Skeletal muscle tissue (tissue), 4 donors: ENCODE data around the gene HEBP1. TPM values are rescaled to one million over a fixed set of nuclear protein-coding genes. Genes with fewer than 3 reads are reported as not detected.

ENCODE experiments used
- H3K27ac ChIP-seq: one replicate; pipeline ENCODE4 v1.7.0; 2013; ENCODE audit warnings: mild to moderate bottlenecking, low read depth, low read length, inconsistent platforms
- H3K27me3 ChIP-seq, 3 donors: one replicate each; pipeline ENCODE4 v1.7.0; 2013; ENCODE audit warnings: low read length in 3 of 3; ENCODE audit not compliant: control insufficient read depth in 3 of 3, insufficient read depth in 3 of 3
- H3K36me3 ChIP-seq, 3 donors: one replicate each; pipeline ENCODE4 v1.7.0; 2013; ENCODE audit warnings: low read length in 3 of 3; ENCODE audit not compliant: control insufficient read depth in 3 of 3, insufficient read depth in 3 of 3
- H3K4me1 ChIP-seq, 3 donors: one replicate each; pipeline ENCODE4 v1.7.0; 2013; ENCODE audit warnings: low read length in 3 of 3, mild to moderate bottlenecking in 3 of 3; ENCODE audit not compliant: control insufficient read depth in 3 of 3, insufficient read depth in 3 of 3
- H3K4me3 ChIP-seq, 3 donors: one replicate each; pipeline ENCODE4 v1.7.0; 2013; ENCODE audit warnings: low read length in 3 of 3
- H3K9ac ChIP-seq, 3 donors: one replicate each; pipeline ENCODE4 v1.7.0; 2013; ENCODE audit warnings: low read length in 3 of 3, mild to moderate bottlenecking in 3 of 3, moderate library complexity in 2 of 3, low read depth in 1 of 3
- H3K9me3 ChIP-seq, 3 donors: one replicate each; pipeline ENCODE4 v1.7.0; 2013; ENCODE audit warnings: low read length in 3 of 3; ENCODE audit not compliant: control insufficient read depth in 3 of 3
- total RNA-seq: library from RNA; depleted of rRNA; stranded (reverse); fragments of >200 nt; gene quantifications from one replicate; pipeline ENCODE4 v1.2.3, GENCODE V29; 2014
- donor health status: Osteomylitis.

The HEBP1 gene
- total RNA-seq, 1 donor from 2014 or later = 16.2 TPM

DNA sequence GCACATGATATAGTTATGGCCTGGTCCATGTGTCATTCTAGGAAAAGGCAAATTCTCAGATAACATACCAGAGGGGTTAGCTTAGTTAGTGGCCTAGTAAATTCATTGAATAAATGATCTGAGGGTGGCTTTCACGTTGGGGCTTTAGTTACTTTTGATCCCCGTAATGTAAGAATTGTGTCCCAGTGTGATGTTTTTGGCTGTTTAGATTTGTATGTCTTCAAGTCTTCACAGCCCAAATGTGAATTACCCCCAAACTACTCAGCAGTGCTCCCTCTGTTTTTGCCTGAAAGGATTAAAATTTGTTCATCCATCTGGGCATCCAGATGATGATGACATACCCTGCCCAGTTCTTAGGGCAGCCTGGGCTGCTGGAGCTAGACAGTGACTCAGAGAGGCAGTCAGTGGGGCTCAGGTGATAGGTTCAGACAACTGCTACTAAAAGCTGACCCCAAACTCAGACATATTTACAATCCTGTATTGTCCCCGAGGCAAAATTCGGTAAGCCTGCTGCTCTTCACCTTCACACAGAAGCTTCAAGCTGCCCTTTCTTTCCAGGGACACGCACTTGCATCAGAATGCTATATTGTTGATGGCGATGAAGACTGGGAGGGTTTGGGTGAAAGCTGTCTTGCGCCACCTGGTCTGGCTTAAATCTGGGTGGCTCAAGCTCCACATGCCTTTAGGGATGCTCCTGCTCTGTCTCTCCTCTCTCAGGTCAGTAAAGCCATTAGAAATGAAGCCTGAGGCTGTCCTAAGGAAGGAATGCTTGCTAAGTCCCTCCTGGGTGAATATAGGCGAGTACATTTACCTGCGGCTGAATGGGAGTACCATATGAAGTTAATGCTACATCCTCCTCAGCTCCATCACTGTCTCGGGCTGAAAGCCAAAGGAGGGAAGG is 58.4 kb downstream of the HEBP1 start:
- Histone ChIP-seq H3K27ac (no peak overlapping the region), H3K4me3 (no peak overlapping the region), H3K9ac (no peak overlapping the region), H3K9me3 (no peaks in the 10 kb centered on the region), H3K36me3 (no peaks in the 10 kb centered on the region), H3K4me1 (no peaks in the 10 kb centered on the region), H3K27me3 (no peaks in the 10 kb centered on the region)

DNA sequence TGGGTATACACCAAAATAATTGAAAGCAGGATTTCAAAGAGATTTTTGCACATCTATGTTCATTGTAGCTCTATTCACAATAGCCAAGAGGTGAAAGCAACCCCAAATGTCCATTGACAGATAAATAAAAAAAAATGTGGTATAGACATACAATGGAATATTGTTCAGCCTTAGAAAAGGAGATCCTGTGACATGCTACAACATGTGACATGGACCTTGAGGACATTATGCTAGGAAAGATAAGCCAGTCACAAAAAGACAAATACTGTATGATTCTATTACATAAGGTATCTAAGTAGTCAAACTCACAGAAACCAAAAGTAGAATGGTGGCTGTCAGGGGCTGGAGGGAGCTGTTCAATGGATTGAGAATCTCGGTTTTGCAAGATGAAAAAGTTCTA is 60.2 kb downstream of the HEBP1 start:
- no peaks in the 10 kb centered on the region for H3K36me3 ChIP-seq

DNA sequence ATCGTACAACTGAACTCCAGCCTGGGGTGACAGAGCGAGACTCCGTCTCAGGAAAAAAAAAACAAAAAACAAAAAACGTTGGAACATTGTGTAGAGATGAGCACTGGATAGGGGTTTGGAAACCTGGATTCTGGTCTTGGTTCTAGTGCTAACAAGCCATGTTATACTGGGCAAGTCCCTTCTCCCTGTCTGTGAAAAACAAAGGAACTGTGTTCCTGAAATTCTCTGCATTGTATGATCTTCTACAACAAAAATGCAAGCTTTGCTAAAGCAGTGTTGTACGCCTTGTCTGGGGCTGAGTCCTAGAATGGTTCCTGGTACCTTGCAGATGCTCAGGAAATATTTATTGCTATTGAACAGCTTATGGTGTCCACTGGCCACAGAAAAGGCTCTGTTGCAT is 61.5 kb downstream of the HEBP1 start:
- Histone ChIP-seq H3K36me3 (no peaks in the 10 kb centered on the region), H3K4me3 (no peak overlapping the region), H3K4me1 (no peaks in the 10 kb centered on the region), H3K9me3 (no peaks in the 10 kb centered on the region), H3K27me3 (no peaks in the 10 kb centered on the region), H3K27ac (no peak overlapping the region), H3K9ac (no peak overlapping the region)

More for the DNA sequence above, 60.2 kb downstream of the HEBP1 start:
- H3K27me3 ChIP-seq = no peaks in the 10 kb centered on the region
- H3K4me3 ChIP-seq = no peak overlapping the region
- H3K4me1 ChIP-seq = no peaks in the 10 kb centered on the region
- H3K27ac ChIP-seq = no peak overlapping the region
- H3K9me3 ChIP-seq = no peaks in the 10 kb centered on the region
- no peak overlapping the region for H3K9ac ChIP-seq

DNA sequence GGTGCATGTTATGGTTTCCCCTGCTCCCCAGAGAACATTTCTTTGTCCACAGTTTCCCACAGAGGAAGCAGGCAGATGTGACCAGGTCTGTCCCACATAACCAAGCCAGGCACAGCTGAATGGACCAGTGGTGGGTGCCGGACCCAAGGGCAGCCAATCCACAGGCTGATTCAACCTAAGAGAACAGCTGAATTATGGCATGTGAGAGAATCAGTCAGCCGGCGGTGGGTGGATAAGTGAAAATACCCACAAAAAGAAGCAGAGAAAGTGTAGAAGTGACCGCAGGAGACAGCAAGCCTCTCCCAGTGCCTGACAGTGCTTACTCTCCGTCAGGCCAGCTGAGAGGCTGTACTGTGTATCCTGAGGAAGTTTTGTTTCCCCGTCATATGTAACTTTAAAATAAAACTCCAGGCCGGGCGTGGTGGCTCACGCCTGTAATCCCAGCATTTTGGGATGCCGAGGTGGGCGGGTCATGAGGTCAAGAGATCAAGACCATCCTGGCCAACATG is 63.0 kb downstream of the HEBP1 start:
- no peak overlapping the region for H3K4me3 ChIP-seq
- no peaks in the 10 kb centered on the region for H3K9me3 ChIP-seq
- H3K27me3 ChIP-seq = no peaks in the 10 kb centered on the region
- no peaks in the 10 kb centered on the region for H3K36me3 ChIP-seq
- H3K9ac ChIP-seq = no peak overlapping the region
- no peak overlapping the region for H3K27ac ChIP-seq
- no peaks in the 10 kb centered on the region for H3K4me1 ChIP-seq

DNA sequence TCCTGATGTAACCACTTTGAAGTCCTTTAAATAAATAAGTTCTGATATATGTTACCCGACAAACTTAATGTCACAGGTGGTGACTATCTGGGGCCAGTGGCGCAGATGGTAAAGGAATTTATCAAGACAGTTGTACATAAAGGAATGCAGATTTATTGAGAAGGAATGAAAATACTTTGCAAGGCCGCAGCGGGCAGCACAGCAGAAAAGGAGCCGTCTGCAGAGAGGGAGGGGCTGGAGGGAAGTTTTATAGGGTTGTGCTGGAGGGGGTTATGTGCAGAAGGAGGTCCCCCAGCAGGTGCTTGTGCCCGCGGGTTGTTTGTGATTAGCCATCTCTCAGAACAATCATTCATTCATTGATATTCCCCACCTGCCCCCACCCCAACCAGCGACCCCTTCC is 65.5 kb downstream of the HEBP1 start:
- no peak overlapping the region for H3K9ac ChIP-seq
- no peak overlapping the region for H3K4me3 ChIP-seq
- no peaks in the 10 kb centered on the region for H3K4me1 ChIP-seq
- H3K27ac ChIP-seq = no peak overlapping the region
- no peaks in the 10 kb centered on the region for H3K27me3 ChIP-seq
- H3K36me3 ChIP-seq = no peaks in the 10 kb centered on the region
- peaks cover 0 to 3% (median 0%) of the 10 kb centered on the region in 3 donors for H3K9me3 ChIP-seq

DNA sequence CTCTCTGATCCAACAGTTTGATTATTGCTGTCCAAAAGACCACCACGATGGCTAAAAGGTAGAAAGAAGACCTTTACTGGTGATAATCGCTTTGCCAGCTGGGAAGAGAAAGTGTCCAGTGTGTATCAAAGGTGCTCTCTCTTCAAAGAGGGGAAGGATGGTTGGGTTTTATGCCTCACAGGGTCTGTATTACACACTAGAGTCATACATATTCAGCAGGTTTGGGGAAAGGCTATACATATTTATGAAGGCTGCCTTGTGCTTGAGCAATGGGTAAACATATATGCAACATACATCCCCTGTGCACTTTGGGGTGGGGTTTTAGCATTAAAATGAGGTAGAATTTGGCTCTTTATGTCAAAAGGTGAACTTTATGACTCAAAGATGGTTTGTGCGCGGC is 66.3 kb downstream of the HEBP1 start:
- H3K36me3 ChIP-seq = no peaks in the 10 kb centered on the region
- H3K27ac ChIP-seq = no peak overlapping the region
- H3K4me3 ChIP-seq = no peak overlapping the region
- H3K9ac ChIP-seq = no peak overlapping the region
- no peaks in the 10 kb centered on the region for H3K4me1 ChIP-seq
- no peaks in the 10 kb centered on the region for H3K27me3 ChIP-seq
- H3K9me3 ChIP-seq = peaks cover 0 to 3% (median 0%) of the 10 kb centered on the region in 3 donors

DNA sequence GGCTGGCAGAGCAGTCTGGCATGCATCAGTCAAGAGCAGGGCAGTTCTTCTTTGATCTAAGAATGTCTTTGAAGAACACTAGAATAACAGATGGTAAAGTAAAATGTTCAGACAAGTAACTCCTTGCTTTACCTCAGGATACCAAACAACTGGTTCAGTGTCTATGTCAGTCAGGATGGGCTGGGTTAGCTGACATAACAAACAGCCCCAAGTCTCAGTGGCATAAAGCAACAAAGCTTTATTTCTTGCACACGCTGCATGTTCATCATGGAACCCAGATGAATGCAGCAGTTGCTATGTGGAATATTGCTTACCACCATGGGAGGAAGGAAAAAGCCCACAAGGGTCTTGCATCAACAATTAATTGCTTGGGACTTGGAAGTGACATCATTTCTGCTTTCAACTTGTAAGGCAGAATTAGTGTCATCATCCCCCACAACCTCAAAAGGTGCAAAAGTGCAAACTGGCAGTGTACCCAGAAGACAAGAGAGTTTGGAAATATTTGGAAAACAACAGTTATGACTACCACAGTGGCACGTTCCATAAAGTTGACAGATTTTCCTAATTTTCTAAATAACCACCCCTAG is 69.3 kb downstream of the HEBP1 start:
- H3K4me1 ChIP-seq = peaks cover 0 to 5% (median 0%) of the 10 kb centered on the region in 3 donors
- H3K27me3 ChIP-seq = peaks cover 0 to 8% (median 2%) of the 10 kb centered on the region in 3 donors
- H3K9ac ChIP-seq = no peak overlapping the region
- no peak overlapping the region for H3K4me3 ChIP-seq
- no peak overlapping the region for H3K27ac ChIP-seq
- H3K36me3 ChIP-seq = no peaks in the 10 kb centered on the region
- H3K9me3 ChIP-seq = peaks cover 0 to 3% (median 0%) of the 10 kb centered on the region in 3 donors

DNA sequence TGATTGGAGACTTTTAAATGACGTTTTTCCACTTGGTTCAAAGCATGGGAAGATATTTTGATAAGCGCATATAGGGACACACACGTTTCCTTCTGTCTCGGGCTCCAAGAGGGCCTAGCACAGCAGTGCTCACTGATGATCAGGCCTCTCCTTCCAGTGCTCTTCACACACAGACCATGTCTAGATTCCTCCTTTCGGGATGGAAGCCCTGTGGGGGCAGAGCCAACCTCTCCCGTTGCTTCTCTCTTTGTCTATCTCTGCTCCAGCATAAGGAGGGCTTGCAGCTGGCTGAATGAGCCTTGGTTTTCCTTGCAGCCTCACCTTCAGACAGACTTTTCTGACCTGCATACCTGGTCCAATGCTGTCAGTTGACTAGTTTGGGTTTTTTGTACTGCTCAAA is 70.4 kb downstream of the HEBP1 start:
- Histone ChIP-seq H3K4me3 (no peak overlapping the region), H3K4me1 (peaks cover 0 to 5% (median 0%) of the 10 kb centered on the region in 3 donors), H3K9me3 (peaks cover 0 to 3% (median 0%) of the 10 kb centered on the region in 3 donors), H3K36me3 (no peaks in the 10 kb centered on the region), H3K27me3 (peaks cover 0 to 8% (median 2%) of the 10 kb centered on the region in 3 donors), H3K27ac (no peak overlapping the region), H3K9ac (no peak overlapping the region)

DNA sequence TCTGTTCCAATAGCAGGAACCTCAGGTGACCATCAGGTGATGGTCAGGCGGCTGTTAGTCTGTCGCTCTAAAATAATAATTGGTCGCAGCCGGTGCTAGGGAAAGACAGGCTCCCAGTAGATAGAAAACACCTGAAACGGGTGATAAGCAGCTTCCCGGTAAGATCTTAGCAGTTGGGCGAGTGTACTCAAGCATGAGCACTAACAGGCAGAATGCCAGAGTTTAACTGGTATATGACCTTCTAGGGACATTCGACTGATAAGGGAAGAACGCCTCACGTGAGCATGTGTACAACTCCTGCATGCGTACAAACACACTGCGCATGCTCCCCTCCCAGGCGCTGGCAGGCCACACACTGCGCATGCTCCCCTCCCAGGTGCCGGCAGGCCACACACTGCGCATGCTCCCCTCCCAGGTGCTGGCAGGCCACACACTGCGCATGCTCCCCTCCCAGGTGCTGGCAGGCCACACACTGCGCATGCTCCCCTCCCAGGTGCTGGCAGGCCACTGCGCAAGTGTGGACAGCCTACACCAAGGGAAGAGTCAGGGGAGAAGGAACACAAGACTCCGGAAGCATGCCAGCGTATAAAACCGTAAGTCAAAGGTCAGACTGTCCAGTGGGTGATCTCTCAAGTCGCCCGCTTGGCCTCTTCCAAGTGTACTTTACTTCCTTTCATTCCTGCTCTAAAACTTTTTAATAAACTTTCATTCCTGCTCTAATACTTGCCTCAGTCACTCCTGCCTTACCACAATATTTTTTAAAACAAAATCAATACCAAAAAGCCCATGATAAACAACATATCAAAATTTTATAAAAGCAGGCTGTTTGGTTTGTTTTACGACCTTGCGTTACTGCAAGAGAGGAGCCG is 72.6 kb downstream of the HEBP1 start:
- H3K36me3 ChIP-seq = no peaks in the 10 kb centered on the region
- H3K4me1 ChIP-seq = peaks cover 0 to 5% (median 0%) of the 10 kb centered on the region in 3 donors
- peak overlapping the region in 1 of 3 donors; percentile 51 for H3K9ac ChIP-seq
- peak overlapping the region in 2 of 3 donors; percentile 30 to 47 for H3K4me3 ChIP-seq
- H3K27ac ChIP-seq = no peak overlapping the region
- peaks cover 0 to 3% (median 0%) of the 10 kb centered on the region in 3 donors for H3K9me3 ChIP-seq
- H3K27me3 ChIP-seq = peaks cover 0 to 8% (median 2%) of the 10 kb centered on the region in 3 donors
